K562 (cell line): ENCODE data around the gene FAM209A. TPM values are rescaled to one million over a fixed set of nuclear protein-coding genes. Genes with fewer than 3 reads are reported as not detected.
A peak's percentile ranks its signal among the peaks of the same experiment; 100 is the strongest.

Experiments used
- ATAC-seq: fragments of 200-7000 bp; cut with Tn5 transposase; 3 replicates; pipeline ENCODE4 v1.9.1; 2020; ENCODE audit warnings: moderate library complexity
- BruUV-seq: library from RNA; stranded (reverse); fragments of 400-500 nt; replicated peaks from 2 replicates; lab custom pipeline; 2021; lab: Mats Ljungman, UMichigan
- CTCF ChIA-PET: fragments of 300-600 bp; formaldehyde crosslinking; extraction: SDS; loops from one replicate; lab custom pipeline; 2021; ENCODE audit warnings: low intra/inter-chr PET ratio; lab: Yijun Ruan, JAX
- POLR2A ChIA-PET: fragments of 300-600, 350-650 bp; sonication (Branson Sonifier 250); formaldehyde crosslinking; extraction: SDS; loops from one replicate; lab custom pipeline; 2021; ENCODE audit warnings: antibody characterized with exemption, inconsistent platforms; lab: Yijun Ruan, JAX
- DNase-seq, 4 experiments: peaks; one replicate each; pipeline versions ENCODE4 v3.0.0 to v3.0.0-alpha.2; 2011 to 2018; ENCODE audit warnings: low spot score in 3 of 4, mixed read lengths in 3 of 4; ENCODE audit errors: extremely low read depth in 1 of 4
- FAIRE-seq: peaks from 2 replicates; lab custom pipeline; 2011; peaks lifted over from hg19 to GRCh38; lab: Jason Lieb, UNC
- H2AFZ ChIP-seq: 2 replicates; pipeline ENCODE4 v1.6.0; 2011; ENCODE audit warnings: low read depth, low read length, control low read depth, inconsistent platforms
- H3K27ac ChIP-seq: fragments of 200-600 bp; 3 replicates; pipeline ENCODE4 v1.8.0; 2011; ENCODE audit warnings: low read depth, mild to moderate bottlenecking, control low read depth, inconsistent platforms, low read length, moderate library complexity, mixed read lengths; ENCODE audit errors: extremely low read depth
- H3K27me3 ChIP-seq, 2 experiments: fragments of 300-600 bp in 1 of 2; 2 replicates in 1 of 2; 3 replicates in 1 of 2; pipeline versions ENCODE4 v1.6.0 to v1.8.0; 2011; ENCODE audit warnings: inconsistent platforms in 2 of 2, low read length in 2 of 2, mild to moderate bottlenecking in 1 of 2, mixed read lengths in 1 of 2, moderate library complexity in 1 of 2; ENCODE audit not compliant: control insufficient read depth in 2 of 2, insufficient read depth in 2 of 2
- H3K36me3 ChIP-seq: fragments of 300-600 bp; 3 replicates; pipeline ENCODE4 v1.8.0; 2011; ENCODE audit warnings: mild to moderate bottlenecking, low read length, inconsistent platforms; ENCODE audit not compliant: control insufficient read depth, insufficient read depth
- H3K4me1 ChIP-seq, 2 experiments: fragments of 200-600 bp in 1 of 2; replicated peaks in 1 of 2; 2 replicates in 1 of 2; 3 replicates in 1 of 2; pipeline versions ENCODE4 v1.5.1 to v1.8.0; 2011; ENCODE audit warnings: inconsistent platforms in 2 of 2, low read length in 2 of 2, mild to moderate bottlenecking in 1 of 2, mixed read lengths in 1 of 2, moderate library complexity in 1 of 2; ENCODE audit not compliant: control insufficient read depth in 2 of 2, insufficient read depth in 2 of 2
- H3K4me2 ChIP-seq: 2 replicates; pipeline ENCODE4 v1.6.1; 2011; ENCODE audit warnings: low read length, control low read depth, inconsistent platforms, mixed read lengths; ENCODE audit not compliant: insufficient read depth
- H3K4me3 ChIP-seq: fragments of 200-600 bp; sonication (generic), shearing (Covaris generic); 2 replicates; pipeline ENCODE4 v1.5.1; 2016; ENCODE audit warnings: control low read depth, inconsistent platforms
- H3K79me2 ChIP-seq: fragments of 200-600 bp; 3 replicates; pipeline ENCODE4 v1.8.0; 2011; ENCODE audit warnings: low read length, inconsistent platforms; ENCODE audit not compliant: control insufficient read depth, insufficient read depth
- H3K9ac ChIP-seq, 2 experiments: 2 replicates each; pipeline versions ENCODE4 v1.6.0 to v1.6.1; 2011; ENCODE audit warnings: low read depth in 2 of 2, low read length in 2 of 2, control low read depth in 1 of 2, inconsistent platforms in 1 of 2, mild to moderate bottlenecking in 1 of 2, mixed read lengths in 1 of 2; ENCODE audit not compliant: insufficient read depth in 1 of 2
- H3K9me1 ChIP-seq: one replicate; pipeline ENCODE4 v1.6.0; 2011; ENCODE audit warnings: inconsistent platforms, mild to moderate bottlenecking, low read length, moderate library complexity; ENCODE audit not compliant: control insufficient read depth, insufficient read depth
- H3K9me3 ChIP-seq: replicated peaks from 2 replicates; pipeline ENCODE4 v1.5.1; 2011; ENCODE audit warnings: low read depth, low read length, inconsistent platforms; ENCODE audit not compliant: control insufficient read depth, insufficient read depth
- H4K20me1 ChIP-seq: replicated peaks from 2 replicates; pipeline ENCODE4 v1.6.1; 2011; ENCODE audit warnings: low read length, inconsistent platforms, mixed read lengths; ENCODE audit not compliant: control insufficient read depth, insufficient read depth
- C11orf30 ChIP-seq: fragments of 450-650 bp; IDR thresholded peaks from 2 replicates; pipeline ENCODE4 v1.6.1; 2016; ENCODE audit warnings: low read depth, mild to moderate bottlenecking
- FIP1L1 ChIP-seq: fragments of 200-400 bp; formaldehyde crosslinking; IDR thresholded peaks from 2 replicates; pipeline ENCODE4 v1.6.1; 2018; ENCODE audit warnings: mild to moderate bottlenecking, low read depth, low read length; ENCODE audit not compliant: poor library complexity, severe bottlenecking
- SAFB2 ChIP-seq: fragments of 200-400 bp; formaldehyde crosslinking; IDR thresholded peaks from 2 replicates; pipeline ENCODE4 v1.6.1; 2018; ENCODE audit warnings: borderline replicate concordance, low read length, low read depth, moderate library complexity; ENCODE audit not compliant: severe bottlenecking
- WGBS: fragments of 100-300 bp; shearing (Covaris generic); methylation state at CpG from one replicate; pipeline ENCODE4 v1.1.6; 2016; ENCODE audit warnings: low coverage, mixed read lengths; ENCODE audit not compliant: insufficient coverage; ENCODE audit errors: missing lambda C conversion rate; 5-methylcytosine and 5-hydroxymethylcytosine counted together
- in situ Hi-C: fragments of 300-500 bp; cut with MboI; formaldehyde crosslinking; loops from 4 replicates; pipeline ENCODE4 v1.15.0; 2018; ENCODE audit warnings: inconsistent platforms, mixed read lengths
- intact Hi-C: fragments of 100-400 bp; cut with micrococcal nuclease; formaldehyde crosslinking; loops from 2 replicates; pipeline ENCODE4 v1.14.2; 2022
- polyA plus RNA-seq, 8 experiments: library from polyadenylated mRNA; depleted of rRNA in 4 of 8; stranded (reverse) in 5 of 8; unstranded in 3 of 8; fragments of >200 nt; fragmentation: Nextera tagmentation in 2 of 8; fragmentation: Illumina TruSeq in 1 of 8; extraction: Ambion mirVana in 2 of 8; extraction: Trizol in 1 of 8; gene quantifications; 2 replicates each; pipeline versions ENCODE4 v1.2.1 to v1.2.3, GENCODE V29; 2011 to 2014; ENCODE audit warnings: inconsistent platforms in 1 of 8, missing spikeins in 1 of 8
- total RNA-seq, 7 experiments: library from RNA; depleted of rRNA in 6 of 7; stranded (reverse); fragments of >200 nt in 6 of 7; fragmentation: Illumina TruSeq in 2 of 7; extraction: Trizol in 2 of 7; gene quantifications; 2 replicates each; pipeline versions ENCODE4 v1.2.1 to v1.2.3, GENCODE V29; 2011 to 2021; ENCODE audit warnings: low replicate concordance in 1 of 7
- TF ChIP-seq, protein P1 (sequence below): sonication (generic); formaldehyde crosslinking; IDR thresholded peaks from 2 replicates; pipeline ENCODE4 v1.8.0; 2022; ENCODE audit warnings: mild to moderate bottlenecking, missing genetic modification reagents

Gene FAM209A
- total and polyA plus RNA-seq, 9 of the 15 experiments (the other 6 are each of a cell fraction or from before 2014, with no cell fraction given): 0.08 to 0.15 (median 0.11) TPM; not detected in 6

DNA sequence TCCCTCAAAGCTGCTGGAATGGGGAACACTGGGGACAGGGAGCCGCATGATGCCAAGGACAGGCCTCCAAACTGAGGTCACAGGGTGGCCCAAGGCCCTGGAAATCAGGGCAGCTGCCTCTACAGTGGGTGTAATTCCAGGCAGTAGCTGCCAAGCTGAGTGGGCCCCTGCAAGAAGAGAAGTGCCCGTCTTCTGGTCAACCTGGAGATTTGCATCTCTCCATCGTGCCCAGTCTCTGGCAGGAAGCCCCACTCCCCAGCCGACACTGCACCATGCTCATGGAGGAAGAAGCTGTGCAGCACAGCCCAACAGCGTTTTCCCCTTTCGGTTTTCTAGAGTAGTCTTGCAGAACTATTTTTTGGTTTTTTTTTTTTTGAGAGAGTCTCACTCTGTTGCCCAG, 2.2 kb upstream of the FAM209A start:
- Histone ChIP-seq H3K9me3 (0 out of 2 replicates have a peak, but pooled peaks cover 2% of the 10 kb centered on the region), H2AFZ (no peak overlapping the region), H3K27me3 (peaks cover 3% of the 10 kb centered on the region in 2 experiments; a peak in 3 of 5 replicates), H3K4me3 (no peak overlapping the region), H3K36me3 (peaks cover 28% of the 10 kb centered on the region; the same call in 2 of the 3 replicates), H4K20me1 (no peaks in the 10 kb centered on the region), H3K9me1 (no peaks in the 10 kb centered on the region), H3K4me2 (no peak overlapping the region), H3K9ac (no peak overlapping the region)
- 60% methylated on average over 6 of the region's 6 CpGs for WGBS
- CTCF ChIA-PET: no interaction called here
- DNase-seq (no peak), FAIRE-seq (no peak), ATAC-seq (peak; percentile 47; the same call in 2 of the 3 replicates)
- in situ Hi-C loops (no loop called here), intact Hi-C loops (no loop called here)
- POLR2A ChIA-PET: interaction anchor here (0.6 kb wide), 1 partner anchor 8 kb away, joined by 3 read pairs; no protein-coding TSS in a partner anchor
- no TSS peak for BruUV-seq
- TF ChIP-seq C11orf30: no peak
- no peak for TF ChIP-seq SAFB2
- TF ChIP-seq FIP1L1: no peak
- TF ChIP-seq, protein P1, sequence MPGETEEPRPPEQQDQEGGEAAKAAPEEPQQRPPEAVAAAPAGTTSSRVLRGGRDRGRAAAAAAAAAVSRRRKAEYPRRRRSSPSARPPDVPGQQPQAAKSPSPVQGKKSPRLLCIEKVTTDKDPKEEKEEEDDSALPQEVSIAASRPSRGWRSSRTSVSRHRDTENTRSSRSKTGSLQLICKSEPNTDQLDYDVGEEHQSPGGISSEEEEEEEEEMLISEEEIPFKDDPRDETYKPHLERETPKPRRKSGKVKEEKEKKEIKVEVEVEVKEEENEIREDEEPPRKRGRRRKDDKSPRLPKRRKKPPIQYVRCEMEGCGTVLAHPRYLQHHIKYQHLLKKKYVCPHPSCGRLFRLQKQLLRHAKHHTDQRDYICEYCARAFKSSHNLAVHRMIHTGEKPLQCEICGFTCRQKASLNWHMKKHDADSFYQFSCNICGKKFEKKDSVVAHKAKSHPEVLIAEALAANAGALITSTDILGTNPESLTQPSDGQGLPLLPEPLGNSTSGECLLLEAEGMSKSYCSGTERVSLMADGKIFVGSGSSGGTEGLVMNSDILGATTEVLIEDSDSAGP (CRISPR knock-in tag): no peak
- TF ChIP-seq, all 486 proteins: peak for 0
- no peaks in the 10 kb centered on the region; a peak in 1 of 5 replicates for H3K4me1 ChIP-seq
- no peak overlapping the region for H3K27ac ChIP-seq
- H3K79me2 ChIP-seq: no peaks in the 10 kb centered on the region
